PC-9 (cell line): ENCODE measurements around the gene NBPF8. TPM values are rescaled to one million over a fixed set of nuclear protein-coding genes. Genes with fewer than 3 reads are reported as not detected.
"Not testable (repeated sequence)": the region's sequence is repeated elsewhere in the genome, so short reads cannot be mapped to it uniquely, and the experiment has no call there.

Source experiments
- BruUV-seq: library from RNA; stranded (reverse); fragments of 400-500 nt; replicated peaks from 2 replicates; lab custom pipeline; 2021; lab: Mats Ljungman, UMichigan
- CTCF ChIA-PET: fragments of 300-600 bp; sonication (Branson Sonifier 250); formaldehyde crosslinking; loops from one replicate; lab custom pipeline; 2022; ENCODE audit warnings: antibody characterized with exemption; lab: Charles Lee
- POLR2A ChIA-PET: fragments of 300-600 bp; sonication (Branson Sonifier 250); formaldehyde crosslinking; loops from one replicate; lab custom pipeline; 2022; ENCODE audit warnings: antibody characterized with exemption; ENCODE audit not compliant: unreplicated experiment; lab: Charles Lee
- DNase-seq, 2 experiments: peaks; one replicate each; pipeline versions ENCODE4 v3.0.0 to v3.0.0-alpha.2; 2015 to 2022; ENCODE audit warnings: mixed read lengths in 1 of 2
- H2AFZ ChIP-seq: fragments of 200-600 bp; sonication (generic); 2 replicates; pipeline ENCODE4 v1.8.1; 2017; ENCODE audit warnings: antibody characterized with exemption
- H3F3A ChIP-seq: fragments of 200-600 bp; sonication (generic); 2 replicates; pipeline ENCODE4 v1.8.1; 2017; ENCODE audit warnings: antibody characterized with exemption, mild to moderate bottlenecking, low read depth; ENCODE audit not compliant: insufficient read depth
- H3K27ac ChIP-seq: fragments of 200-600 bp; sonication (generic); 2 replicates; pipeline ENCODE4 v1.6.1; 2016; ENCODE audit warnings: mixed run types
- H3K27me3 ChIP-seq: fragments of 200-600 bp; sonication (generic); 2 replicates; pipeline ENCODE4 v1.6.1; 2016; ENCODE audit warnings: low read depth, mixed run types; ENCODE audit not compliant: insufficient read depth
- H3K36me3 ChIP-seq: fragments of 200-600 bp; sonication (generic); 2 replicates; pipeline ENCODE4 v1.6.1; 2016; ENCODE audit warnings: low read depth, mixed run types
- H3K4me1 ChIP-seq: fragments of 200-600 bp; sonication (generic); replicated peaks from 2 replicates; pipeline ENCODE4 v1.6.1; 2016; ENCODE audit warnings: mixed run types; ENCODE audit not compliant: insufficient read depth
- H3K4me2 ChIP-seq: fragments of 200-600 bp; sonication (generic); 2 replicates; pipeline ENCODE4 v1.6.1; 2017; ENCODE audit warnings: mixed run types
- H3K4me3 ChIP-seq: fragments of 200-600 bp; sonication (generic); 2 replicates; pipeline ENCODE4 v1.6.1; 2016; ENCODE audit warnings: mixed run types
- H3K79me2 ChIP-seq: fragments of 200-600 bp; sonication (generic); 2 replicates; pipeline ENCODE4 v1.6.1; 2017; ENCODE audit warnings: low read depth, mixed run types
- H3K9me2 ChIP-seq: fragments of 200-600 bp; sonication (generic); 2 replicates; pipeline ENCODE4 v1.8.1; 2017; ENCODE audit warnings: mild to moderate bottlenecking; ENCODE audit not compliant: insufficient read depth
- H3K9me3 ChIP-seq: fragments of 200-600 bp; sonication (generic); 2 replicates; pipeline ENCODE4 v1.8.1; 2016; ENCODE audit warnings: low read depth; ENCODE audit not compliant: insufficient read depth
- H4K20me1 ChIP-seq: fragments of 200-600 bp; sonication (generic); 2 replicates; pipeline ENCODE4 v1.8.1; 2017; ENCODE audit not compliant: insufficient read depth
- CTCF ChIP-seq: fragments of 200-600 bp; sonication (generic); conservative IDR thresholded peaks from 2 replicates; pipeline ENCODE4 v1.6.1; 2017; ENCODE audit warnings: mixed run types, antibody characterized with exemption, mild to moderate bottlenecking, moderate library complexity
- intact Hi-C: fragments of 100-400 bp; cut with micrococcal nuclease; formaldehyde crosslinking; loops from one replicate; pipeline ENCODE4 v1.10.0; 2022; ENCODE audit not compliant: unreplicated experiment
- total RNA-seq: library from RNA; stranded (reverse); gene quantifications from 2 replicates; pipeline ENCODE4 v1.2.3, GENCODE V29; 2021

Gene NBPF8
- total RNA-seq, 1 experiment from 2014 or later = 8.9 TPM

GRCh38 chr1:120425063-120425462 is 10.2 kb downstream of the NBPF8 start:
- H3K4me3 ChIP-seq, H3K27me3 ChIP-seq, CTCF ChIA-PET, intact Hi-C loops, H3K27ac ChIP-seq, H3K9me3 ChIP-seq, DNase-seq, H3K36me3 ChIP-seq, H4K20me1 ChIP-seq, H3K4me1 ChIP-seq, BruUV-seq, H2AFZ ChIP-seq, H3K4me2 ChIP-seq, H3K9me2 ChIP-seq, POLR2A ChIA-PET, H3K79me2 ChIP-seq, H3F3A ChIP-seq: not testable (repeated sequence)

GRCh38 chr1:120431626-120432025 is 16.8 kb downstream of the NBPF8 start:
- H3K9me2 ChIP-seq, H3K4me2 ChIP-seq, POLR2A ChIA-PET, CTCF ChIA-PET, H4K20me1 ChIP-seq, H3K79me2 ChIP-seq, H2AFZ ChIP-seq, BruUV-seq, H3K4me1 ChIP-seq, H3K27me3 ChIP-seq, H3K9me3 ChIP-seq, H3F3A ChIP-seq, H3K27ac ChIP-seq, H3K36me3 ChIP-seq, intact Hi-C loops, DNase-seq, H3K4me3 ChIP-seq: not testable (repeated sequence)

GRCh38 chr1:120433831-120434230 is 19.0 kb downstream of the NBPF8 start:
- H3K4me2 ChIP-seq, H3K9me2 ChIP-seq, intact Hi-C loops, H3K9me3 ChIP-seq, H3K79me2 ChIP-seq, H3K4me1 ChIP-seq, H2AFZ ChIP-seq, BruUV-seq, H3F3A ChIP-seq, CTCF ChIA-PET, H3K27ac ChIP-seq, H4K20me1 ChIP-seq, H3K36me3 ChIP-seq, POLR2A ChIA-PET, H3K27me3 ChIP-seq, DNase-seq, H3K4me3 ChIP-seq: not testable (repeated sequence)

GRCh38 chr1:120449124-120449523 is 34.3 kb downstream of the NBPF8 start:
- CTCF ChIA-PET, intact Hi-C loops, H3K9me2 ChIP-seq, H3K4me3 ChIP-seq, H3K4me2 ChIP-seq, H3K27me3 ChIP-seq, DNase-seq, H3K36me3 ChIP-seq, H3K27ac ChIP-seq, H3K4me1 ChIP-seq, H3K9me3 ChIP-seq, H3K79me2 ChIP-seq, POLR2A ChIA-PET, BruUV-seq, H2AFZ ChIP-seq, H4K20me1 ChIP-seq, H3F3A ChIP-seq: not testable (repeated sequence)
- TF ChIP-seq CTCF = peak; percentile 36; the same call in 1 of the 2 replicates

Other genes starting within 250 kb of the NBPF8 start
- gene SEC22B, start 238.5 kb upstream of the NBPF8 start, total RNA-seq = 16.5 and 25.1 TPM in 2 replicates